Astrocyte (in vitro differentiated cells and primary cell): ENCODE data around the gene METTL1.

Source experiments
- CTCF ChIP-seq: IDR thresholded peaks from 2 replicates; pipeline ENCODE4 v1.5.1; 2011; ENCODE audit warnings: low read depth, mild to moderate bottlenecking, inconsistent platforms, low read length, moderate library complexity; ENCODE audit not compliant: insufficient read depth
- EZH2 ChIP-seq: IDR thresholded peaks from 2 replicates; pipeline ENCODE4 v1.6.1; 2012; ENCODE audit warnings: mild to moderate bottlenecking, low read length, inconsistent platforms; ENCODE audit not compliant: insufficient read depth

- TF ChIP-seq CTCF (no peak), EZH2 (no peak)
These were observed 39.3 kb upstream of the METTL1 start for GRCh38 chr12:57811028-57811755.
